MM.1S (cell line): Measurements from ENCODE around the gene ARPC1A.
"Not testable (repeated sequence)": the region's sequence is repeated elsewhere in the genome, so short reads cannot be mapped to it uniquely, and the experiment has no call there.

Experiments used
- DNase-seq: peaks from one replicate; pipeline ENCODE4 v3.0.0-alpha.2; 2015
- H2AFZ ChIP-seq: fragments of 300-600 bp; sonication (generic); 2 replicates; pipeline ENCODE4 v1.6.0; 2016; ENCODE audit warnings: antibody characterized with exemption, low read length
- H3F3A ChIP-seq: fragments of 300-600 bp; sonication (generic); 2 replicates; pipeline ENCODE4 v1.6.1; 2016; ENCODE audit warnings: mild to moderate bottlenecking, antibody characterized with exemption, low read length, moderate library complexity, mixed read lengths; ENCODE audit not compliant: insufficient read depth
- H3K27ac ChIP-seq: fragments of 300-600 bp; sonication (generic); 2 replicates; pipeline ENCODE4 v1.5.1; 2016; ENCODE audit warnings: mild to moderate bottlenecking, low read length
- H3K27me3 ChIP-seq: fragments of 300-600 bp; sonication (generic); replicated peaks from 2 replicates; pipeline ENCODE4 v1.6.0; 2016; ENCODE audit warnings: low read length; ENCODE audit not compliant: insufficient read depth
- H3K36me3 ChIP-seq: fragments of 300-600 bp; sonication (generic); replicated peaks from 2 replicates; pipeline ENCODE4 v1.6.1; 2016; ENCODE audit warnings: mild to moderate bottlenecking, low read length, mixed read lengths; ENCODE audit not compliant: insufficient read depth
- H3K4me1 ChIP-seq: fragments of 300-600 bp; sonication (generic); 2 replicates; pipeline ENCODE4 v1.6.1; 2016; ENCODE audit warnings: low read length, mixed read lengths
- H3K4me2 ChIP-seq: fragments of 300-600 bp; sonication (generic); 2 replicates; pipeline ENCODE4 v1.6.0; 2016; ENCODE audit warnings: low read depth, low read length
- H3K4me3 ChIP-seq: fragments of 300-600 bp; sonication (generic); 2 replicates; pipeline ENCODE4 v1.5.1; 2016; ENCODE audit warnings: low read length, mixed read lengths
- H3K79me2 ChIP-seq: fragments of 300-600 bp; sonication (generic); 2 replicates; pipeline ENCODE4 v1.6.1; 2016; ENCODE audit warnings: mixed run types, low read length, mixed read lengths
- H3K9ac ChIP-seq: fragments of 300-600 bp; sonication (generic); 2 replicates; pipeline ENCODE4 v1.6.1; 2016; ENCODE audit warnings: low read length, mixed read lengths
- H3K9me2 ChIP-seq: fragments of 300-600 bp; sonication (generic); replicated peaks from 2 replicates; pipeline ENCODE4 v1.6.1; 2016; ENCODE audit warnings: mild to moderate bottlenecking, low read length, mixed read lengths; ENCODE audit not compliant: insufficient read depth
- H3K9me3 ChIP-seq: fragments of 300-600 bp; sonication (generic); replicated peaks from 2 replicates; pipeline ENCODE4 v1.6.1; 2016; ENCODE audit warnings: mild to moderate bottlenecking, low read length, mixed read lengths; ENCODE audit not compliant: insufficient read depth
- H4K20me1 ChIP-seq: fragments of 300-600 bp; sonication (generic); 2 replicates; pipeline ENCODE4 v1.6.1; 2016; ENCODE audit warnings: mild to moderate bottlenecking, low read length, moderate library complexity, mixed read lengths; ENCODE audit not compliant: insufficient read depth
- EZH2 ChIP-seq: fragments of 300-600 bp; sonication (generic); optimal IDR thresholded peaks from 2 replicates; pipeline ENCODE3; 2017; ENCODE audit warnings: low read depth, mild to moderate bottlenecking, antibody characterized with exemption, low read length, mixed read lengths
- EZH2phosphoT487 ChIP-seq: fragments of 300-600 bp; sonication (generic); IDR thresholded peaks from 2 replicates; pipeline ENCODE4 v1.6.1; 2018; ENCODE audit warnings: antibody characterized with exemption, low read length
- TF ChIP-seq, protein P1 (sequence below): fragments of 300-600 bp; sonication (generic); IDR thresholded peaks from 2 replicates; pipeline ENCODE4 v1.5.1; 2016; ENCODE audit warnings: antibody characterized with exemption, low read length, mixed read lengths

The ARPC1A gene

DNA sequence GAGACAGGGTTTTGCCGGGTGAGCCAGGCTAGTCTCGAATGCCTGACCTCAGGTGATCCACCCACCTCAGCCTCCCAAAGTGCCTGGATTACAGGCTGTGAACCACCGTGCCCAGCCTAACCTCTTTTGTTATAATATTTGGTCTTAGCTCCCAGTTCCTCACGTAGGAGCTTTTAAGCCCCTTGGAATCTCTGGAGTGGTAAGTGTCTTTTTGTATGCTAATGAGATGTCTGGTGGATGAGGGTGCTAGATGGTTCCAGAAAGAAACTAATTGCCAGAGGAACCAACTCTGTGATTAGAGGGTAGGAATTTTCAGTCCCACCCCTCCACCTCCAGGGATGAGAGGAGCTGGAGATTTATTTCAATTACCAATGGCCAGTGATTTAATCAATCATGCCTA is 5.3 kb upstream of the ARPC1A start:
- H3F3A ChIP-seq, result no peaks in the 10 kb centered on the region
- no peaks in the 10 kb centered on the region for H4K20me1 ChIP-seq
- no peak overlapping the region for H3K9ac ChIP-seq

DNA sequence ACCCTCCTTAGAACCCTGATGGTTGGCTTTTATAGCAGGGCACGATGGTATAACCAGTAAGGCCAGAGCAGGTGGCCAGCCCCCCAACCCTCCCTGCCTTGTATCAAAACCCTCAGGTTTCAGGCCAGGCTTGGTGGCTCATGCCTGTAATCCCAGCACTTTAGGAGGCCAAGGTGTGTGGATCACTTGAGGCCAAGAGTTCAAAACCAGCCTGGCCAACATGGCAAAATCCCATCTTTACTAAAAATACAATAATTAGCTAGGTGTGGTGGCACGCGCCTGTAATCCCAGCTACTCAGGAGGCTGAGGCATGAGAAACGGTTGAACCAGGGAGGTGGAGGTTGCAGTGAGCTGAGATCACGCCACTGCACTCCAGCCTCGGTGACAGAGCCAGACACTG is 3.0 kb upstream of the ARPC1A start:
- not testable (repeated sequence) for H3K36me3 ChIP-seq, H3K27me3 ChIP-seq, H3K4me2 ChIP-seq, DNase-seq, H3K27ac ChIP-seq, H3K4me3 ChIP-seq, H4K20me1 ChIP-seq, H3F3A ChIP-seq, H3K9me2 ChIP-seq, H2AFZ ChIP-seq, H3K9me3 ChIP-seq, H3K9ac ChIP-seq, H3K4me1 ChIP-seq
- peaks cover 30% of the 10 kb centered on the region for H3K79me2 ChIP-seq

More for the DNA sequence above, 5.3 kb upstream of the ARPC1A start:
- Histone ChIP-seq H3K9me3 (no peaks in the 10 kb centered on the region), H3K79me2 (peaks cover 9% of the 10 kb centered on the region), H3K27ac (no peak overlapping the region), H3K9me2 (no peaks in the 10 kb centered on the region), H2AFZ (no peak overlapping the region), H3K36me3 (no peaks in the 10 kb centered on the region), H3K4me2 (no peak overlapping the region), H3K27me3 (no peaks in the 10 kb centered on the region), H3K4me3 (no peak overlapping the region), H3K4me1 (no peaks in the 10 kb centered on the region)
- no peak for DNase-seq
- no peak for TF ChIP-seq EZH2
- TF ChIP-seq, protein P1, sequence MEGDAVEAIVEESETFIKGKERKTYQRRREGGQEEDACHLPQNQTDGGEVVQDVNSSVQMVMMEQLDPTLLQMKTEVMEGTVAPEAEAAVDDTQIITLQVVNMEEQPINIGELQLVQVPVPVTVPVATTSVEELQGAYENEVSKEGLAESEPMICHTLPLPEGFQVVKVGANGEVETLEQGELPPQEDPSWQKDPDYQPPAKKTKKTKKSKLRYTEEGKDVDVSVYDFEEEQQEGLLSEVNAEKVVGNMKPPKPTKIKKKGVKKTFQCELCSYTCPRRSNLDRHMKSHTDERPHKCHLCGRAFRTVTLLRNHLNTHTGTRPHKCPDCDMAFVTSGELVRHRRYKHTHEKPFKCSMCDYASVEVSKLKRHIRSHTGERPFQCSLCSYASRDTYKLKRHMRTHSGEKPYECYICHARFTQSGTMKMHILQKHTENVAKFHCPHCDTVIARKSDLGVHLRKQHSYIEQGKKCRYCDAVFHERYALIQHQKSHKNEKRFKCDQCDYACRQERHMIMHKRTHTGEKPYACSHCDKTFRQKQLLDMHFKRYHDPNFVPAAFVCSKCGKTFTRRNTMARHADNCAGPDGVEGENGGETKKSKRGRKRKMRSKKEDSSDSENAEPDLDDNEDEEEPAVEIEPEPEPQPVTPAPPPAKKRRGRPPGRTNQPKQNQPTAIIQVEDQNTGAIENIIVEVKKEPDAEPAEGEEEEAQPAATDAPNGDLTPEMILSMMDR, result no peak
- TF ChIP-seq EZH2phosphoT487, result no peak

DNA sequence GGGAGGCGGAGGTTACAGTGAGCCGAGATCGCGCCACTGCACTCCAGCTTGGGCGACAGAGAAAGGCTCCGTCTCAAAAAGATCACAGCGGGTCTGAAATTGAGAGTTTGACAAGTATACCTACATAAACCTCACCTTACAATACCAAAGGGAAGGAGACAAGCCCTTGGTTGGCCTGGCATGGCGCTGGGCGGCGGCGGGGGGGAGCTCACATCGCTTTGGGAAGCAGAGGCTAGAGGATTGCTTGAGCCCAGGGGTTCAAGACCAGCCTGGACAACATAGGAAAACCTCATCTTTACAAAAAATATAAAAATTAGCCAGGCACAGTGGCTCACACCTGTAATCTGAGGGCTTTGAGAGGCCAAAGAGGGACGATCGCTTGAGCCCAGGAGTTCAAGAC is 1.1 kb upstream of the ARPC1A start:
- H3K4me3 ChIP-seq, result peak overlapping the region; percentile 99; the same call in 1 of the 2 replicates
- H3K4me1 ChIP-seq, result peaks cover 14% of the 10 kb centered on the region
- no peak overlapping the region for H2AFZ ChIP-seq
- H3F3A ChIP-seq, result peaks cover 5% of the 10 kb centered on the region
- H3K27me3 ChIP-seq, result no peaks in the 10 kb centered on the region
- H4K20me1 ChIP-seq, result no peaks in the 10 kb centered on the region
- DNase-seq, result no peak
- H3K9ac ChIP-seq, result no peak overlapping the region
- no peak for TF ChIP-seq EZH2
- no peak for TF ChIP-seq EZH2phosphoT487
- TF ChIP-seq, protein P1, result no peak
- peak overlapping the region; percentile 80; the same call in 1 of the 2 replicates for H3K4me2 ChIP-seq
- no peaks in the 10 kb centered on the region for H3K9me2 ChIP-seq
- no peaks in the 10 kb centered on the region for H3K9me3 ChIP-seq
- H3K79me2 ChIP-seq, result peaks cover 48% of the 10 kb centered on the region
- H3K36me3 ChIP-seq, result no peaks in the 10 kb centered on the region
- no peak overlapping the region for H3K27ac ChIP-seq

DNA sequence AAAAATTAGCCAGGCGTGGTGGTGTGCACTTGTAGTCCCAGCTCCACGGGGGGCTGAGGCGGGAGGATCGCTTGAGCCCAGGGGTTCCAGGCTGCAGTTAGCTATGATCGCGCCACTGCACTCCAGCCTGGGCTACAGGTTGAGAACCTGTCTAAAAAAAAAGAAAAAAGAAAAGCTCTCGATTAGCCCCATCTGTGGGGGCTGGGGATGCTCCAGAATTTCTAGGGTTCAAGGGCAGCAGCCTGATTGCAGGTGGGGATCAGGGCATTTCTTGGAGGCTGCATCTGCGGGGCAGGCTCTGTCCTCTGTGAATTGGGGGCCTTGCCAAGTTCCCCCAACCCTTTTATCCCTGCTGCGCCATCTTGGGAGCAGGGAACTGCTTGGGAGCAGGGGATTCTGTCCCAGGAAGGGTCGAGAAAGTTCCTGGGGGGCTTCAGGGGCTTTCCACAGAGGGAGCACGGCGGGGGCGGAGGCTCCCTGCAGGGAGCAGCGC is 651 bp upstream of the ARPC1A start:
- H3K79me2 ChIP-seq, result peaks cover 53% of the 10 kb centered on the region
- no peaks in the 10 kb centered on the region for H3K36me3 ChIP-seq
- H3K4me1 ChIP-seq, result peaks cover 19% of the 10 kb centered on the region
- no peaks in the 10 kb centered on the region for H3K9me2 ChIP-seq
- no peaks in the 10 kb centered on the region for H3K27me3 ChIP-seq
- peak overlapping the region; percentile 63; the same call in 1 of the 2 replicates for H3K27ac ChIP-seq
- peaks cover 9% of the 10 kb centered on the region for H3F3A ChIP-seq
- H3K4me2 ChIP-seq, result peak overlapping the region; percentile 80
- H3K4me3 ChIP-seq, result peak overlapping the region; percentile 99
- DNase-seq, result no peak
- H3K9me3 ChIP-seq, result no peaks in the 10 kb centered on the region
- TF ChIP-seq EZH2 (no peak), EZH2phosphoT487 (no peak)
- TF ChIP-seq, protein P1, result no peak
- peak overlapping the region; percentile 97 for H3K9ac ChIP-seq
- peak overlapping the region; percentile 96 for H2AFZ ChIP-seq
- H4K20me1 ChIP-seq, result no peaks in the 10 kb centered on the region
